Subcutaneous abdominal adipose tissue (tissue), 5 donors: ENCODE measurements around the gene C10orf105.

Source experiments
- H3K27ac ChIP-seq: one replicate; pipeline ENCODE4 v1.7.0; 2013; ENCODE audit warnings: low read depth, mild to moderate bottlenecking, inconsistent platforms, low read length, moderate library complexity
- H3K27me3 ChIP-seq, 5 donors: one replicate each; pipeline ENCODE4 v1.7.0; 2013; ENCODE audit warnings: low read length in 5 of 5, inconsistent platforms in 1 of 5; ENCODE audit not compliant: control insufficient read depth in 5 of 5, insufficient read depth in 4 of 5
- H3K36me3 ChIP-seq, 5 donors: one replicate each; pipeline ENCODE4 v1.7.0; 2013; ENCODE audit warnings: low read length in 5 of 5; ENCODE audit not compliant: control insufficient read depth in 5 of 5, insufficient read depth in 5 of 5
- H3K4me1 ChIP-seq, 5 donors: one replicate each; pipeline ENCODE4 v1.7.0; 2013; ENCODE audit warnings: low read length in 5 of 5, mild to moderate bottlenecking in 3 of 5, moderate library complexity in 1 of 5; ENCODE audit not compliant: control insufficient read depth in 5 of 5, insufficient read depth in 5 of 5
- H3K4me3 ChIP-seq, 5 donors: one replicate each; pipeline ENCODE4 v1.7.0; 2013; ENCODE audit warnings: low read length in 5 of 5, low read depth in 1 of 5
- H3K9ac ChIP-seq, 5 donors: one replicate each; pipeline ENCODE4 v1.7.0; 2013; ENCODE audit warnings: low read length in 5 of 5, mild to moderate bottlenecking in 4 of 5, moderate library complexity in 3 of 5
- H3K9me3 ChIP-seq, 5 donors: one replicate each; pipeline ENCODE4 v1.7.0; 2013; ENCODE audit warnings: low read length in 5 of 5; ENCODE audit not compliant: control insufficient read depth in 5 of 5
- donor health status: healthy.
- donor health status: healthy.
- donor health status: healthy.
- donor health status: healthy.
- donor health status: healthy.

Gene C10orf105

GRCh38 chr10:71666639-71667386 is 52.8 kb downstream of the C10orf105 start:
- no peaks in the 10 kb centered on the region for H3K27me3 ChIP-seq
- no peak overlapping the region for H3K9ac ChIP-seq
- H3K36me3 ChIP-seq, result no peaks in the 10 kb centered on the region
- H3K4me1 ChIP-seq, result peaks cover 0 to 12% (median 4%) of the 10 kb centered on the region in 5 donors
- H3K9me3 ChIP-seq, result no peaks in the 10 kb centered on the region
- no peak overlapping the region for H3K27ac ChIP-seq
- no peak overlapping the region for H3K4me3 ChIP-seq

- H3K36me3 ChIP-seq, result no peaks in the 10 kb centered on the region
- H3K27ac ChIP-seq, result no peak overlapping the region
- H3K27me3 ChIP-seq, result no peaks in the 10 kb centered on the region
- H3K9ac ChIP-seq, result no peak overlapping the region
- H3K9me3 ChIP-seq, result peaks cover 0 to under 1% (median 0%) of the 10 kb centered on the region in 5 donors
- peaks cover 0 to 12% (median 4%) of the 10 kb centered on the region in 5 donors for H3K4me1 ChIP-seq
- H3K4me3 ChIP-seq, result no peak overlapping the region
These were observed 54.1 kb downstream of the C10orf105 start for GRCh38 chr10:71665456-71665855.

- no peaks in the 10 kb centered on the region for H3K36me3 ChIP-seq
- H3K4me1 ChIP-seq, result peaks cover 0 to 12% (median 4%) of the 10 kb centered on the region in 5 donors
- H3K27ac ChIP-seq, result no peak overlapping the region
- H3K9ac ChIP-seq, result no peak overlapping the region
- peaks cover 0 to 4% (median 0%) of the 10 kb centered on the region in 5 donors for H3K9me3 ChIP-seq
- no peak overlapping the region for H3K4me3 ChIP-seq
- H3K27me3 ChIP-seq, result no peaks in the 10 kb centered on the region
These were observed 55.0 kb downstream of the C10orf105 start for GRCh38 chr10:71664585-71664984.

- Histone ChIP-seq H3K36me3 (no peaks in the 10 kb centered on the region), H3K4me1 (peaks cover 0 to 12% (median 0%) of the 10 kb centered on the region in 5 donors), H3K9ac (no peak overlapping the region), H3K4me3 (no peak overlapping the region), H3K27me3 (no peaks in the 10 kb centered on the region), H3K27ac (no peak overlapping the region), H3K9me3 (peaks cover 0 to 4% (median 0%) of the 10 kb centered on the region in 5 donors)
These were observed 56.3 kb downstream of the C10orf105 start for GRCh38 chr10:71663311-71663710.

GRCh38 chr10:71661779-71662336 is 57.7 kb downstream of the C10orf105 start:
- H3K9ac ChIP-seq, result no peak overlapping the region
- peaks cover 0 to 4% (median 0%) of the 10 kb centered on the region in 5 donors for H3K9me3 ChIP-seq
- H3K27ac ChIP-seq, result no peak overlapping the region
- H3K36me3 ChIP-seq, result no peaks in the 10 kb centered on the region
- peaks cover 0 to 12% (median 0%) of the 10 kb centered on the region in 5 donors for H3K4me1 ChIP-seq
- H3K4me3 ChIP-seq, result no peak overlapping the region
- no peaks in the 10 kb centered on the region for H3K27me3 ChIP-seq
